GM06990 (cell line): ENCODE measurements around the gene BRINP1.

Experiments
- DNase-seq: peaks from one replicate; pipeline ENCODE4 v3.0.0-alpha.2; 2011; ENCODE audit not compliant: insufficient read length; ENCODE audit errors: extremely low read depth
- H3K27me3 ChIP-seq: replicated peaks from 2 replicates; pipeline ENCODE4 v1.6.0; 2011; ENCODE audit warnings: low read length; ENCODE audit not compliant: control insufficient read depth, insufficient read depth
- H3K36me3 ChIP-seq: 2 replicates; pipeline ENCODE4 v1.5.1; 2011; ENCODE audit warnings: low read length; ENCODE audit not compliant: control insufficient read depth, insufficient read depth
- H3K4me3 ChIP-seq: replicated peaks from 2 replicates; pipeline ENCODE4 v1.5.1; 2011; ENCODE audit warnings: low read depth, mild to moderate bottlenecking, control low read depth, low read length
- TF ChIP-seq, protein P1 (sequence below): IDR thresholded peaks from 2 replicates; pipeline ENCODE4 v1.5.1; 2011; ENCODE audit warnings: low read length, control low read depth, mild to moderate bottlenecking, inconsistent platforms; ENCODE audit not compliant: insufficient read depth, poor library complexity, severe bottlenecking

The BRINP1 gene

DNA sequence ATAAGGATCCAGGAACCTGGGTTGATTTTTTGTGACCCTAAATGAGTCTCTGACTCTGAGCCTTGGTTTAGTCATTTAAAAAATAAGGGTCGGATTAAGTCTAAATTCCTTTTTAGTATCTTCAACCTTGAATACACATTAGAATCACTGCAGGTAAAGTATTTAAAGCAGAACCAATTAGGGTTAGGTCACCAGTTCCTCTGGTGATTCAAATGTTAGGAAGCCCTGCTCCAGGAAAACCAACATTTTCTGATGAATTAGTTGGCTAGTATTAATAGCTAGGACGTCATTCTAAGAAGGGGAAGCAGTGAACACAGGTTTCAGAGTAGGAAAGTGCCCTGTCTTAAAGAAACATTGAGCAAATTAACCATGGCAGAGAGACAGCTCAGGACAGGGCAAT lies 31.4 kb upstream of the BRINP1 start:
- TF ChIP-seq, protein P1, sequence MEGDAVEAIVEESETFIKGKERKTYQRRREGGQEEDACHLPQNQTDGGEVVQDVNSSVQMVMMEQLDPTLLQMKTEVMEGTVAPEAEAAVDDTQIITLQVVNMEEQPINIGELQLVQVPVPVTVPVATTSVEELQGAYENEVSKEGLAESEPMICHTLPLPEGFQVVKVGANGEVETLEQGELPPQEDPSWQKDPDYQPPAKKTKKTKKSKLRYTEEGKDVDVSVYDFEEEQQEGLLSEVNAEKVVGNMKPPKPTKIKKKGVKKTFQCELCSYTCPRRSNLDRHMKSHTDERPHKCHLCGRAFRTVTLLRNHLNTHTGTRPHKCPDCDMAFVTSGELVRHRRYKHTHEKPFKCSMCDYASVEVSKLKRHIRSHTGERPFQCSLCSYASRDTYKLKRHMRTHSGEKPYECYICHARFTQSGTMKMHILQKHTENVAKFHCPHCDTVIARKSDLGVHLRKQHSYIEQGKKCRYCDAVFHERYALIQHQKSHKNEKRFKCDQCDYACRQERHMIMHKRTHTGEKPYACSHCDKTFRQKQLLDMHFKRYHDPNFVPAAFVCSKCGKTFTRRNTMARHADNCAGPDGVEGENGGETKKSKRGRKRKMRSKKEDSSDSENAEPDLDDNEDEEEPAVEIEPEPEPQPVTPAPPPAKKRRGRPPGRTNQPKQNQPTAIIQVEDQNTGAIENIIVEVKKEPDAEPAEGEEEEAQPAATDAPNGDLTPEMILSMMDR, result no peak
- Histone ChIP-seq H3K27me3 (no peaks in the 10 kb centered on the region), H3K36me3 (no peaks in the 10 kb centered on the region), H3K4me3 (no peak overlapping the region)
- DNase-seq, result no peak

DNA sequence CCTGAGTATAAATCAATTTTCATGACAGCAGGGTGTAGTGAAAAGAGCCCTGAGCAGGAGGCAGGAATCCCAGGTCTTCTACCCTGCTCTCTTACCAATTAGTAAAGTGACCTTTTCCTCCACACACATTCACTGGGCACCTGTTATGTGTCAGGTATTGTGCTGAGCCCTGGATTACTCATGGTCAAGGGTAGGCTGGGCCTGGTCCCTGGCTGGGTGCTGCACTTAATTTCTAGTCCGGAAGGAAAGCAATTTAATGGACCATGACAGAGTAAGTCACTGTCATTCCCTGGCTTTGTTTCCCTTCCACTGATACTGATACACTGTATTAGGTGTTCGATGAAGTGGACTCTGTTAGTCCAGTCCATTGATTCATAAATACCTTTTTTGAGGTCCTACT lies 29.1 kb upstream of the BRINP1 start:
- Histone ChIP-seq H3K36me3 (no peaks in the 10 kb centered on the region), H3K27me3 (no peaks in the 10 kb centered on the region), H3K4me3 (no peak overlapping the region)
- TF ChIP-seq, protein P1, result no peak
- DNase-seq, result no peak

DNA sequence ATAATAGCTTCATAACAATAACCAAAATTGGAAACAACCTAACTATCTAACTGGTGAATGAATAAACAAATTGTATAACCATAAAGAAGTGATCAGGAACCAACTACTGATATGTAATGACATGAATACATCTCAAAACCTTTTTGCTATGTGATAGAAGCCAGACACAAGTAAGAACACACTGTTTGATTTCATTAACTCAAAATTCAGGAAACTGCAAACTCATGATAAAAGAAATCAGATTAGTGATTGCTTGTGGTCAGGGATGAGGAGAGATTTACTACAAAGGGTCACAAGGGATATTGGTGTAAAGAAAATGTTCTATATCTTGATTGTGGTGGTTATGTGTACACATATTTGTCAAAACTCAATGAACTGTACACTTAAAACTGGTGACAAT lies 22.6 kb upstream of the BRINP1 start:
- H3K36me3 ChIP-seq, result no peaks in the 10 kb centered on the region
- H3K4me3 ChIP-seq, result no peak overlapping the region
- TF ChIP-seq, protein P1, result no peak
- DNase-seq, result no peak
- H3K27me3 ChIP-seq, result no peaks in the 10 kb centered on the region

DNA sequence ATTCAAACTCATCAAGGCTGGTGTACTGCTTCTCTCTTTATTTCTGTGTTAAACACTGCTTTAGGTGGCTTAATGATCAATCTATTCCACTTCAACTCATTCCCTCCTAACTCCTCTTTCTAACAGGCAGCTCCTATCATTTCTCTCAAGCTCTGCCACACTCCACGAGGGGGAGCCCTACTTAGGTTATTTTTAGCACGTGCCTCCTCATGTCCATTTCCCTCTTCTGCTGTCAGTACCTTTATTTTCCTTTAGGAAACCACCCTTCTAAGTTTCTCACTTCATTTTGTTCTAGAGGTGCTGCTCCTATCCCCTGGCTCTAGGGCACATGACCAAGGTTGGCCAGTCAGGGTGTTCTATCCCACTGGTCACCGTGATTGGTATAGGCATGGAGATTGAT lies 6.7 kb upstream of the BRINP1 start:
- DNase-seq, result no peak
- H3K27me3 ChIP-seq, result no peaks in the 10 kb centered on the region
- TF ChIP-seq, protein P1, result peak; percentile 48
- H3K4me3 ChIP-seq, result no peak overlapping the region
- no peaks in the 10 kb centered on the region for H3K36me3 ChIP-seq

DNA sequence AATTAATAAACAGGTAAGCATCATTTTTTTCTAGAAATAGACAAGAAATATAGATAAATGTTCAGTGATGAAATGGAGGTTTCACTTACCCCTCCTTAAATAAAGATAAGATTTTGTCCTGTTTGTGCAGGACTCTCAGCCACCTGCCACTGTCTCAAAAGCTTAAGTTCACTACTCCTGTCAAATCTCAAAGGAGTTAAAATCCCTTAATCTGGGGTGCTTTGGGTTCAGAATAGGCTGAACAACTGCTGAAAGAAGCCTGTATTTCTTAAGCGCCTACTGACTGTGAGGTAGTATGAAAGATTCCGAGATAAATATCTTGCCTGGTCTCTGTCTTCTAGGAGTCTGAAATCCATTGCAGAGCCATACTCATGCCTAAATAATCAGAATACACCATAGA lies 3.7 kb upstream of the BRINP1 start:
- no peak for DNase-seq
- H3K4me3 ChIP-seq, result no peak overlapping the region
- no peaks in the 10 kb centered on the region; the same call in 1 of the 2 replicates for H3K27me3 ChIP-seq
- TF ChIP-seq, protein P1, result no peak
- H3K36me3 ChIP-seq, result no peaks in the 10 kb centered on the region

DNA sequence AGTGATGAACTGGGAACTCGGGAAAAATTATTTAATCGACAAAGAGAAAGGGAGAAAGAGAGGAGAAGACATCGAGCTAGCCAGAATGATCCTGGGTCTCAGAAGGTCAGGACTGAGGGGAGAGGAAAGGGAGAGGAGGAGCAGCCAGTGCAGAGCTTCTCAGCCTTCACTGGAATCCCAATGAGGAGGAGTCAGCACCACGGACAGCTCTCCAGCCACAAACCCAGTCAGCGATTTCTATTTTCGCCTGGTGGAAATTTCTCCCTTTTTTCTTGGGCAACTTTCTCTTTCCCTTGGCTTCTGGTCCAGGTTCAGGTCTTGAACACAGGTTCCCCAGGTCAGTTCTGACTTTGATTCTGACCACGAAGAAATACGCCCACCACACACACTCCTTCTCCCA lies 1.6 kb upstream of the BRINP1 start:
- no peak overlapping the region for H3K4me3 ChIP-seq
- no peaks in the 10 kb centered on the region for H3K36me3 ChIP-seq
- DNase-seq, result no peak
- TF ChIP-seq, protein P1, result no peak
- no peaks in the 10 kb centered on the region; the same call in 1 of the 2 replicates for H3K27me3 ChIP-seq
